Lung (tissue), 12 donors: ENCODE measurements around the gene CSF1R. TPM values are rescaled to one million over a fixed set of nuclear protein-coding genes. Genes with fewer than 3 reads are reported as not detected.

ENCODE experiments used
- ATAC-seq: fragments of 200-7000 bp; cut with Tn5 transposase; one replicate; pipeline ENCODE4 v1.9.1; 2020; ENCODE audit warnings: moderate number of reproducible peaks; ENCODE audit not compliant: insufficient read depth, low FRiP score
- DNase-seq, 3 donors: peaks; one replicate each; pipeline ENCODE4 v3.0.0-alpha.2; 2013 to 2017
- H3K27ac ChIP-seq, 2 donors: one replicate each; pipeline ENCODE4 v1.5.1; 2013; ENCODE audit warnings: mild to moderate bottlenecking in 2 of 2, moderate library complexity in 2 of 2, control low read depth in 1 of 2, inconsistent platforms in 1 of 2, low read depth in 1 of 2, low read length in 1 of 2
- H3K27me3 ChIP-seq, 3 donors: one replicate each; pipeline ENCODE4 v1.5.1; 2013; ENCODE audit warnings: low read length in 2 of 3; ENCODE audit not compliant: control insufficient read depth in 3 of 3, insufficient read depth in 3 of 3
- H3K36me3 ChIP-seq, 4 donors: one replicate each; pipeline ENCODE4 v1.5.1; 2013; ENCODE audit warnings: low read length in 4 of 4, mild to moderate bottlenecking in 1 of 4, moderate library complexity in 1 of 4; ENCODE audit not compliant: control insufficient read depth in 4 of 4, insufficient read depth in 4 of 4
- H3K4me1 ChIP-seq, 5 donors: one replicate each; pipeline ENCODE4 v1.5.1; 2013; ENCODE audit warnings: low read length in 5 of 5, mild to moderate bottlenecking in 2 of 5, moderate library complexity in 1 of 5; ENCODE audit not compliant: control insufficient read depth in 5 of 5, insufficient read depth in 5 of 5
- H3K4me3 ChIP-seq: one replicate; pipeline ENCODE4 v1.5.1; 2013; ENCODE audit warnings: mild to moderate bottlenecking, control low read depth, moderate library complexity
- H3K9ac ChIP-seq, 2 donors: one replicate each; pipeline ENCODE4 v1.5.1; 2013; ENCODE audit warnings: low read length in 2 of 2, control low read depth in 1 of 2; ENCODE audit not compliant: insufficient read depth in 1 of 2
- H3K9me3 ChIP-seq, 4 donors: one replicate each; pipeline ENCODE4 v1.5.1; 2013; ENCODE audit warnings: low read length in 3 of 4, mild to moderate bottlenecking in 1 of 4, moderate library complexity in 1 of 4; ENCODE audit not compliant: control insufficient read depth in 4 of 4, insufficient read depth in 3 of 4
- WGBS, 2 donors: extraction: QIAGEN DNeasy Blood & Tissue Kit; methylation state at CpG; one replicate each; pipeline ENCODE4 v1.1.7; 2013; 5-methylcytosine and 5-hydroxymethylcytosine counted together
- polyA plus RNA-seq, 2 donors: library from polyadenylated mRNA; stranded (reverse); fragments of 200-250 nt; gene quantifications; one replicate each; pipeline ENCODE4 v1.2.1, GENCODE V29; 2013
- total RNA-seq, 2 donors: library from RNA; depleted of rRNA in 1 of 2; stranded (reverse); fragments of >200 nt in 1 of 2; gene quantifications; one replicate each; pipeline ENCODE4 v1.2.1, GENCODE V29; 2014 to 2021
- TF ChIP-seq, protein P1 (sequence below): IDR thresholded peaks from 2 replicates; pipeline ENCODE4 v1.5.1; 2012; ENCODE audit warnings: mild to moderate bottlenecking; ENCODE audit errors: control extremely low read depth, extremely low read depth
- donor health status: control.
- donor health status: control.
- donor health status: Bipolar disorder and iron deficiency.
- donor health status: healthy.
- donor health status: DM: yes; HTN: yes; CAD: no.

CSF1R gene
- total and polyA plus RNA-seq, 4 donors: 13.0 to 65.0 (median 40.7) TPM

DNA sequence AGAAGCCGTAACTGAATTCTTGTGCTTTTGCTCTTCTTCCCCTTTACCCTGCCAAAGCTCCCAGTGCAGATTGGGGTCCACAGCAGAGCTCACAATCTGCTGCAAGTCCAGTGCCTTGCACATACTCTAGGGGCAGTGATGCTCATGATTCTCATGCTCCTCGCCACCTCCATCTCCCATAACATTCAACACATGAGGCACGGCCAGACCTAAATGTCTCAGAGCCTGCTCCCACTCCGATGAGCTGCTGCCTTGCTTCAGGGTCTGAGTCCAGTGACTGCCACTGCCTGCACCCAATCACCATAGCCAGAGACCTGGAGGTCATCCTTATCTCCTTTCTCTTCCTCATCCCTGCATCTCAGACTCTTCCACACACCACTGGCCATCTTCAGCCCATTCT is 10.5 kb downstream of the CSF1R start:
- Histone ChIP-seq H3K27ac (no peak overlapping the region), H3K36me3 (peaks cover 0 to 2% (median 0%) of the 10 kb centered on the region in 4 donors), H3K9me3 (peaks cover 0 to 3% (median 0%) of the 10 kb centered on the region in 4 donors), H3K4me1 (no peaks in the 10 kb centered on the region), H3K4me3 (no peak overlapping the region), H3K27me3 (no peaks in the 10 kb centered on the region), H3K9ac (no peak overlapping the region)
- TF ChIP-seq, protein P1, sequence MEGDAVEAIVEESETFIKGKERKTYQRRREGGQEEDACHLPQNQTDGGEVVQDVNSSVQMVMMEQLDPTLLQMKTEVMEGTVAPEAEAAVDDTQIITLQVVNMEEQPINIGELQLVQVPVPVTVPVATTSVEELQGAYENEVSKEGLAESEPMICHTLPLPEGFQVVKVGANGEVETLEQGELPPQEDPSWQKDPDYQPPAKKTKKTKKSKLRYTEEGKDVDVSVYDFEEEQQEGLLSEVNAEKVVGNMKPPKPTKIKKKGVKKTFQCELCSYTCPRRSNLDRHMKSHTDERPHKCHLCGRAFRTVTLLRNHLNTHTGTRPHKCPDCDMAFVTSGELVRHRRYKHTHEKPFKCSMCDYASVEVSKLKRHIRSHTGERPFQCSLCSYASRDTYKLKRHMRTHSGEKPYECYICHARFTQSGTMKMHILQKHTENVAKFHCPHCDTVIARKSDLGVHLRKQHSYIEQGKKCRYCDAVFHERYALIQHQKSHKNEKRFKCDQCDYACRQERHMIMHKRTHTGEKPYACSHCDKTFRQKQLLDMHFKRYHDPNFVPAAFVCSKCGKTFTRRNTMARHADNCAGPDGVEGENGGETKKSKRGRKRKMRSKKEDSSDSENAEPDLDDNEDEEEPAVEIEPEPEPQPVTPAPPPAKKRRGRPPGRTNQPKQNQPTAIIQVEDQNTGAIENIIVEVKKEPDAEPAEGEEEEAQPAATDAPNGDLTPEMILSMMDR: no peak
- ATAC-seq (no peak), DNase-seq (no peak)
- WGBS, 2 donors: 88% methylated on average over 4 of the region's 4 CpGs

DNA sequence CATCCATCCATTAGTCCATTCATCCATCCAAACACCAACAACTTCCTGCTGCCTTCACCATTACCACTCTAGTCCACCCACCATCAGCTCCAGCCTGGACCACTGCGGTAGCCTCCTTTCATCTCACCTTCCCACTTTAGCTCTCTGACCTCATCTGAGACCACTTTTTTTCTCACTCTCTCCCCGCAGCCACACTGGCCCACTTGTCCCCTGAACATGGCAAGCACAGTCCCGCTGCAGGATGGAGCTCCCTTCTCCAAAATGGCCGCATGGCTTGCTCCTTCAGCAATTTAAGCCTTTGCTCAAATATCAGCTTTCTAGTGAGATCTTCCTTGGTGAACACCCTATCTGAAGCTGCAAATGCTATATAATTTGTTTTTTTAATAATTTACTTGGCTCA is 11.1 kb downstream of the CSF1R start:
- 68 to 90% methylated on average over 4 of the region's 4 CpGs for WGBS, 2 donors
- peaks cover 0 to 2% (median 0%) of the 10 kb centered on the region in 4 donors for H3K36me3 ChIP-seq
- no peaks in the 10 kb centered on the region for H3K4me1 ChIP-seq
- H3K27ac ChIP-seq: no peak overlapping the region
- H3K4me3 ChIP-seq: no peak overlapping the region
- no peaks in the 10 kb centered on the region for H3K27me3 ChIP-seq
- ATAC-seq (no peak), DNase-seq (no peak)
- no peak overlapping the region for H3K9ac ChIP-seq
- TF ChIP-seq, protein P1: no peak
- peaks cover 0 to 3% (median 0%) of the 10 kb centered on the region in 4 donors for H3K9me3 ChIP-seq

DNA sequence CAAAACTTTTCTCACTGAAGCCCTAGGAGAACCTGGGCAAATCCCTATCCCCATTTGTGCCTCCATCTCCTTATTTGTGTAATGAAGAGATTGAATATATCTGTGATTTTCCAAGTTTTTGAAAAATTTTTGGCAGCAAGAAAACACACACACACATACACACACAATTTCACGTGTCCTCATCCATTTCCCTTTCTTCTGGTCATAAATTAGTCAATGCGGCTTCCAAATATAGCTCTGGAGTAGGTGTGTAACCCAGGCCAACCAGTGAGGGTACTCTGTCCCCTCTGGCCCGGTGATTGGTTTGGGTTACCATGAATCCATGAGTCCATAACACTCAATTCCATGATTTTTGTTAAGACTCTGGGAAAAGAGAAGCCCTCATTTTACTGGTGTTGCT is 12.7 kb downstream of the CSF1R start:
- ATAC-seq (no peak), DNase-seq (no peak)
- Histone ChIP-seq H3K27me3 (no peaks in the 10 kb centered on the region), H3K9ac (no peak overlapping the region), H3K9me3 (peaks cover 0 to 3% (median 0%) of the 10 kb centered on the region in 4 donors), H3K27ac (no peak overlapping the region), H3K4me3 (no peak overlapping the region), H3K36me3 (peaks cover 0 to 3% (median 0%) of the 10 kb centered on the region in 4 donors), H3K4me1 (peaks cover 0 to 3% (median 0%) of the 10 kb centered on the region in 5 donors)
- 70 to 87% methylated on average over 3 of the region's 3 CpGs for WGBS, 2 donors
- TF ChIP-seq, protein P1: no peak

DNA sequence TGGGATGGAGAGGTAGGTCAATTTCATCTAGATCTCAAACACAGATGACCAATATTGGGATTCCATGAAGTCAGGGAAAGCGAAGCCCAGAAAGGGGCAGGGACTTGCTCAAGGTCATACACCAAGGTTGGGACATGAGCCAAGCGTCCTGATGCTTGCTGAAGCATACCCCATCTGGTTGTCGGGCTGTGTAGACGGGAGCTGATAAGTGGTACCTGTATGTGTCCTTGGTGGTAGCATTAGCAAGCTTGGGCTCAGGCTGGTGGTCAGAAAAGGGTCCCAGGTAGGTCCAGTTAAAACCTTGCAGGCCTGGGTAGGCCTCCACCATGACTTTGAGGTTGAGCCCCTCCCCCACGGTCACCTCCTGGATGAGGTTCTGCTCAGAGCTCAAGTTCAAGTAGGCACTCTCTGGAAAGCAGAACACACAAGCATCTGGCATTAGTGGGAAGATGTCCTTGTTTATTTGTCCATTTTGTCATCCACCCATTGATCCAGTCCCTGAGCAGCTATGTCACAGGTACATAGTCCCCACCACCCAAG is 13.2 kb downstream of the CSF1R start:
- H3K4me3 ChIP-seq: no peak overlapping the region
- TF ChIP-seq, protein P1: no peak
- 81 to 94% methylated on average over 5 of the region's 5 CpGs for WGBS, 2 donors
- H3K9ac ChIP-seq: no peak overlapping the region
- no peak overlapping the region for H3K27ac ChIP-seq
- DNase-seq (no peak), ATAC-seq (no peak)
- H3K4me1 ChIP-seq: peaks cover 0 to 4% (median 0%) of the 10 kb centered on the region in 5 donors
- no peaks in the 10 kb centered on the region for H3K27me3 ChIP-seq
- peaks cover 0 to 3% (median 0%) of the 10 kb centered on the region in 4 donors for H3K36me3 ChIP-seq
- H3K9me3 ChIP-seq: peaks cover 0 to 3% (median 0%) of the 10 kb centered on the region in 4 donors
